ENCODE measurements around the gene MAD2L2.

MAD2L2 gene

GRCh38 chr1:11704691-11705475, 23.9 kb upstream of the MAD2L2 start:
- no peak for DNase-seq

- DNase-seq = no peak
These were observed 23.2 kb upstream of the MAD2L2 start for GRCh38 chr1:11704194-11704529.

GRCh38 chr1:11703357-11704193, 22.6 kb upstream of the MAD2L2 start:
- no peak for DNase-seq

- no peak for DNase-seq
These were observed 21.2 kb upstream of the MAD2L2 start for GRCh38 chr1:11701981-11702803.

- DNase-seq = no peak
These were observed 20.6 kb upstream of the MAD2L2 start for GRCh38 chr1:11701551-11701961.

GRCh38 chr1:11700601-11701467, 19.9 kb upstream of the MAD2L2 start:
- no peak for DNase-seq

GRCh38 chr1:11697893-11698210, 16.9 kb upstream of the MAD2L2 start:
- no peak for DNase-seq

- DNase-seq = no peak
These were observed 16.4 kb upstream of the MAD2L2 start for GRCh38 chr1:11697188-11697892.

- no peak for DNase-seq
These were observed 14.9 kb upstream of the MAD2L2 start for GRCh38 chr1:11695861-11696260.

- no peak for DNase-seq
These were observed 13.0 kb upstream of the MAD2L2 start for GRCh38 chr1:11693917-11694316.

GRCh38 chr1:11693024-11693590, 12.2 kb upstream of the MAD2L2 start:
- no peak for DNase-seq

- no peak for DNase-seq
These were observed 11.2 kb upstream of the MAD2L2 start for GRCh38 chr1:11691928-11692711.

- DNase-seq = no peak
These were observed 10.5 kb upstream of the MAD2L2 start, which contains the start of gene DRAXIN for GRCh38 chr1:11691302-11691914. TSS of gene DRAXIN (plus strand) at chr1:11691710. CDS start at chr1:11706259, 14,549 bp downstream.

- no peak for DNase-seq
These were observed 9.7 kb upstream of the MAD2L2 start for GRCh38 chr1:11690397-11691301.

- DNase-seq = no peak
These were observed 7.6 kb upstream of the MAD2L2 start for GRCh38 chr1:11688506-11688905.

- DNase-seq = no peak
These were observed 4.3 kb upstream of the MAD2L2 start for GRCh38 chr1:11685210-11685752.

- DNase-seq = no peak
These were observed 3.1 kb upstream of the MAD2L2 start for GRCh38 chr1:11684070-11684469.

- no peak for DNase-seq
These were observed 1.9 kb upstream of the MAD2L2 start for GRCh38 chr1:11682799-11683198.

Data from SHP77 treated with DMSO at 0.1 percent for 48 hours (cell line).